H1 (cell line): Measurements from ENCODE around the gene CMTR2. TPM values are rescaled to one million over a fixed set of nuclear protein-coding genes. Genes with fewer than 3 reads are reported as not detected.

Source experiments
- CTCF ChIA-PET: fragments of 300-600 bp; sonication (Branson Sonifier 250); formaldehyde crosslinking; loops from one replicate; lab custom pipeline; 2021; ENCODE audit not compliant: partially characterized antibody; lab: Charles Lee
- POLR2A ChIA-PET: fragments of 300-600 bp; sonication (Branson Sonifier 250); formaldehyde crosslinking; loops from one replicate; lab custom pipeline; 2021; ENCODE audit warnings: inconsistent platforms; ENCODE audit not compliant: partially characterized antibody; lab: Charles Lee
- DNase-seq, 2 experiments: peaks; one replicate each; pipeline versions ENCODE4 v3.0.0 to v3.0.0-alpha.2; 2010 to 2022; ENCODE audit warnings: low spot score in 2 of 2, low read depth in 1 of 2, mixed read lengths in 1 of 2
- FAIRE-seq: peaks from 2 replicates; lab custom pipeline; 2011; peaks lifted over from hg19 to GRCh38; lab: Jason Lieb, UNC
- H2AFZ ChIP-seq: 2 replicates; pipeline ENCODE4 v1.8.1; 2012; ENCODE audit warnings: low read length, inconsistent platforms
- H2AK5ac ChIP-seq: 2 replicates; pipeline ENCODE4 v1.6.1; 2013; ENCODE audit warnings: low read depth, low read length
- H2BK120ac ChIP-seq: replicated peaks from 2 replicates; pipeline ENCODE3; 2013; ENCODE audit warnings: low read depth, low read length, inconsistent platforms
- H2BK12ac ChIP-seq: 2 replicates; pipeline ENCODE4 v1.6.1; 2013; ENCODE audit warnings: low read depth, low read length
- H2BK15ac ChIP-seq: 2 replicates; pipeline ENCODE4 v1.6.1; 2013; ENCODE audit warnings: low read length
- H2BK20ac ChIP-seq: 2 replicates; pipeline ENCODE4 v1.6.1; 2013; ENCODE audit warnings: low read length
- H2BK5ac ChIP-seq: 2 replicates; pipeline ENCODE4 v1.6.1; 2013; ENCODE audit warnings: low read depth, low read length
- H3K14ac ChIP-seq: 2 replicates; pipeline ENCODE4 v1.6.1; 2013; ENCODE audit warnings: inconsistent platforms; ENCODE audit not compliant: insufficient read length
- H3K18ac ChIP-seq: 2 replicates; pipeline ENCODE4 v1.6.1; 2013; ENCODE audit warnings: low read length; ENCODE audit errors: extremely low read depth
- H3K23ac ChIP-seq: 2 replicates; pipeline ENCODE4 v1.6.1; 2013; ENCODE audit warnings: inconsistent platforms; ENCODE audit not compliant: insufficient read length
- H3K23me2 ChIP-seq: 2 replicates; pipeline ENCODE4 v1.6.1; 2013; ENCODE audit warnings: low read depth, low read length
- H3K27ac ChIP-seq: 2 replicates; pipeline ENCODE4 v1.6.1; 2011; ENCODE audit warnings: low read depth, low read length, inconsistent platforms
- H3K27me3 ChIP-seq, 4 experiments: replicated peaks in 1 of 4; 1 replicate in 1 of 4; 2 replicates in 3 of 4; pipeline versions ENCODE4 v1.6.1 to v1.8.1; 2011 to 2013; ENCODE audit warnings: low read length in 3 of 4, mild to moderate bottlenecking in 3 of 4, inconsistent platforms in 2 of 4, mixed read lengths in 2 of 4, moderate library complexity in 1 of 4; ENCODE audit not compliant: control insufficient read depth in 3 of 4, insufficient read depth in 3 of 4; ENCODE audit errors: extremely low read depth in 1 of 4
- H3K36me3 ChIP-seq, 4 experiments: 2 replicates each; pipeline versions ENCODE4 v1.6.1 to v1.8.1; 2011 to 2013; ENCODE audit warnings: mild to moderate bottlenecking in 4 of 4, low read length in 3 of 4, moderate library complexity in 2 of 4, control low read depth in 1 of 4, inconsistent platforms in 1 of 4; ENCODE audit not compliant: insufficient read depth in 4 of 4, control insufficient read depth in 2 of 4
- H3K4ac ChIP-seq: replicated peaks from 2 replicates; pipeline ENCODE3; 2013; ENCODE audit warnings: low read length, low read depth, mixed read lengths, inconsistent platforms; ENCODE audit not compliant: insufficient read length
- H3K4me1 ChIP-seq, 4 experiments: replicated peaks in 1 of 4; 1 replicate in 1 of 4; 2 replicates in 3 of 4; pipeline versions ENCODE4 v1.6.1 to v1.8.1; 2011 to 2013; ENCODE audit warnings: low read length in 3 of 4, inconsistent platforms in 2 of 4, mixed read lengths in 1 of 4; ENCODE audit not compliant: insufficient read depth in 4 of 4, control insufficient read depth in 3 of 4
- H3K4me2 ChIP-seq, 2 experiments: 2 replicates each; pipeline versions ENCODE4 v1.6.1 to v1.8.1; 2011 to 2013; ENCODE audit warnings: low read depth in 2 of 2, low read length in 2 of 2, control low read depth in 1 of 2, inconsistent platforms in 1 of 2, mild to moderate bottlenecking in 1 of 2; ENCODE audit not compliant: insufficient read depth in 1 of 2
- H3K4me3 ChIP-seq, 4 experiments: fragments of 200-600, 300-600 bp in 1 of 4; sonication (generic), shearing (Covaris generic), sonication (Bioruptor Twin) in 1 of 4; 2 replicates each; pipeline versions ENCODE4 v1.5.1 to v1.8.1; 2011 to 2016; ENCODE audit warnings: low read length in 4 of 4, low read depth in 3 of 4, control low read depth in 2 of 4, inconsistent platforms in 2 of 4, mild to moderate bottlenecking in 2 of 4, mixed read lengths in 1 of 4, moderate library complexity in 1 of 4; ENCODE audit not compliant: insufficient read depth in 2 of 4; ENCODE audit errors: extremely low read depth in 1 of 4
- H3K56ac ChIP-seq: replicated peaks from 2 replicates; pipeline ENCODE3; 2013; ENCODE audit warnings: low read depth, mild to moderate bottlenecking, mixed read lengths, low read length, inconsistent platforms; ENCODE audit not compliant: insufficient read length
- H3K79me1 ChIP-seq: 2 replicates; pipeline ENCODE4 v1.6.1; 2013; ENCODE audit warnings: low read depth, low read length, control low read depth
- H3K79me2 ChIP-seq, 2 experiments: 2 replicates each; pipeline versions ENCODE4 v1.6.1 to v1.8.1; 2012 to 2013; ENCODE audit warnings: low read length in 2 of 2, mild to moderate bottlenecking in 2 of 2, inconsistent platforms in 1 of 2; ENCODE audit not compliant: insufficient read depth in 2 of 2, control insufficient read depth in 1 of 2
- H3K9ac ChIP-seq, 4 experiments: replicated peaks in 1 of 4; 1 replicate in 1 of 4; 2 replicates in 3 of 4; pipeline versions ENCODE4 v1.6.1 to v1.8.1; 2011 to 2013; ENCODE audit warnings: low read depth in 3 of 4, low read length in 3 of 4, control low read depth in 2 of 4, mild to moderate bottlenecking in 2 of 4, moderate library complexity in 2 of 4, inconsistent platforms in 1 of 4; ENCODE audit errors: extremely low read depth in 1 of 4
- H3K9me3 ChIP-seq, 2 experiments: 2 replicates each; pipeline versions ENCODE4 v1.6.1 to v1.8.1; 2012 to 2013; ENCODE audit warnings: mild to moderate bottlenecking in 2 of 2, moderate library complexity in 2 of 2, control low read depth in 1 of 2, inconsistent platforms in 1 of 2, low read depth in 1 of 2, low read length in 1 of 2, mixed read lengths in 1 of 2; ENCODE audit not compliant: insufficient read depth in 2 of 2
- H4K20me1 ChIP-seq, 2 experiments: replicated peaks in 1 of 2; 2 replicates each; pipeline versions ENCODE3 to v1.8.1; 2011 to 2013; ENCODE audit warnings: inconsistent platforms in 2 of 2, low read length in 2 of 2, mild to moderate bottlenecking in 1 of 2; ENCODE audit not compliant: insufficient read depth in 2 of 2, control insufficient read depth in 1 of 2
- H4K5ac ChIP-seq: 2 replicates; pipeline ENCODE4 v1.6.1; 2013; ENCODE audit warnings: low read length, low read depth, mixed read lengths, inconsistent platforms; ENCODE audit not compliant: insufficient read length
- H4K8ac ChIP-seq: 2 replicates; pipeline ENCODE4 v1.8.0; 2013; ENCODE audit warnings: mild to moderate bottlenecking, moderate library complexity, low read length, inconsistent platforms; ENCODE audit not compliant: insufficient read depth; ENCODE audit errors: extremely low read depth
- H4K91ac ChIP-seq: replicated peaks from 2 replicates; pipeline ENCODE3; 2013; ENCODE audit warnings: low read length, mixed read lengths, inconsistent platforms; ENCODE audit not compliant: insufficient read length
- BCL11A ChIP-seq, 2 experiments: IDR thresholded peaks; one replicate each; pipeline ENCODE4 v1.6.1; 2011; ENCODE audit warnings: low read depth in 2 of 2, low read length in 2 of 2, mild to moderate bottlenecking in 2 of 2
- HDAC2 ChIP-seq, 2 experiments: fragments of 300-600 bp in 1 of 2; sonication (generic) in 1 of 2; IDR thresholded peaks; 2 replicates each; pipeline ENCODE4 v1.6.1; 2011 to 2012; ENCODE audit warnings: low read depth in 2 of 2, low read length in 2 of 2, mild to moderate bottlenecking in 2 of 2, moderate library complexity in 2 of 2, borderline replicate concordance in 1 of 2, inconsistent platforms in 1 of 2
- POLR2A ChIP-seq, 2 experiments: IDR thresholded peaks; 1 replicate in 1 of 2; 2 replicates in 1 of 2; pipeline ENCODE4 v1.6.1; 2011; ENCODE audit warnings: low read depth in 2 of 2, low read length in 2 of 2, mild to moderate bottlenecking in 2 of 2; ENCODE audit errors: control extremely low read depth in 1 of 2
- ZNF274 ChIP-seq: IDR thresholded peaks from 2 replicates; pipeline ENCODE4 v1.7.0; 2012; ENCODE audit warnings: low read length, borderline replicate concordance; ENCODE audit errors: extremely low read depth
- polyA plus RNA-seq, 7 experiments: library from polyadenylated mRNA; depleted of rRNA in 3 of 7; stranded (reverse) in 5 of 7; unstranded in 2 of 7; fragments of >200 nt in 5 of 7; fragments of 200-250 nt in 2 of 7; gene quantifications; 1 replicate in 5 of 7; 2 replicates in 1 of 7; 4 replicates in 1 of 7; pipeline versions ENCODE4 v1.2.1 to v1.2.3, GENCODE V29; 2011 to 2013; ENCODE audit warnings: missing spikeins in 2 of 7, mixed read lengths in 2 of 7
- total RNA-seq: library from RNA; stranded (reverse); fragmentation: NEBNext Ultra II Directional; extraction: Animal tissue kit (Norgen Biotek cat#: 25700); gene quantifications from 2 replicates; pipeline ENCODE4 v1.2.1, GENCODE V29; 2021

The CMTR2 gene
- total and polyA plus RNA-seq, 2 of the 8 experiments (the other 6 are each of a cell fraction or from before 2014, with no cell fraction given): 8.5 to 12.8 TPM

GRCh38 chr16:71246309-71246708, 42.9 kb downstream of the CMTR2 start:
- Histone ChIP-seq H3K23me2 (no peaks in the 10 kb centered on the region), H3K4me3 (no peak overlapping the region), H3K27ac (no peak overlapping the region), H2BK5ac (no peak overlapping the region), H3K18ac (no peak overlapping the region), H3K9me3 (no peaks in the 10 kb centered on the region), H4K20me1 (no peaks in the 10 kb centered on the region), H4K8ac (no peak overlapping the region), H3K4me1 (peaks cover 0 to 2% (median 0%) of the 10 kb centered on the region in 4 experiments; a peak in 3 of 7 replicates), H3K79me2 (no peaks in the 10 kb centered on the region), H3K36me3 (no peaks in the 10 kb centered on the region), H3K9ac (no peak overlapping the region), H2BK12ac (no peak overlapping the region), H2BK20ac (no peak overlapping the region), H3K56ac (no peak overlapping the region), H4K91ac (no peak overlapping the region), H4K5ac (no peak overlapping the region), H3K23ac (no peak overlapping the region), H2AK5ac (no peak overlapping the region), H3K79me1 (no peaks in the 10 kb centered on the region), H2AFZ (no peak overlapping the region), H3K14ac (no peak overlapping the region), H3K4me2 (no peak overlapping the region), H3K27me3 (no peaks in the 10 kb centered on the region), H3K4ac (no peak overlapping the region), H2BK120ac (no peak overlapping the region), H2BK15ac (no peak overlapping the region)
- ChIA-PET CTCF (interaction anchor here (1.0 kb wide), 1 partner anchor 88 kb away, joined by 3 read pairs; no protein-coding TSS in a partner anchor), POLR2A (no interaction called here)
- no peak for DNase-seq
- no peak for FAIRE-seq
- TF ChIP-seq HDAC2 (IDR thresholded peaks at IDR 0.05; ENCODE audit: borderline replicate concordance in 1 of 2, low read depth in 2 of 2, low read length in 2 of 2) (no peak), POLR2A (IDR thresholded peaks at IDR 0.05; ENCODE audit: control extremely low read depth in 1 of 2, low read depth in 2 of 2, low read length in 2 of 2) (no peak), ZNF274 (no peak), BCL11A (IDR thresholded peaks at IDR 0.05; ENCODE audit: low read depth in 2 of 2, low read length in 2 of 2) (no peak)
